HEK293 (cell line): Measurements from ENCODE around the gene SLC1A1.

Experiments
- CTCF ChIA-PET: fragments of 350-600 bp; formaldehyde crosslinking; extraction: SDS; loops from one replicate; lab custom pipeline; 2021; ENCODE audit warnings: antibody characterized with exemption; lab: Yijun Ruan, JAX
- POLR2A ChIA-PET: fragments of 300-600 bp; formaldehyde crosslinking; extraction: SDS; loops from one replicate; lab custom pipeline; 2020; ENCODE audit warnings: antibody characterized with exemption, inconsistent platforms; lab: Yijun Ruan, JAX
- H3K27ac ChIP-seq: fragments of 200-500 bp; sonication (Bioruptor generic); 2 replicates; pipeline ENCODE4 v1.5.1; 2014; ENCODE audit warnings: low read depth, low read length, control low read depth, inconsistent platforms; ENCODE audit errors: extremely low read depth
- H3K36me3 ChIP-seq, 2 experiments: fragments of 200-500 bp in 1 of 2; sonication (Bioruptor generic) in 1 of 2; 1 replicate in 1 of 2; 2 replicates in 1 of 2; pipeline ENCODE4 v1.5.1; 2014 to 2017; ENCODE audit warnings: inconsistent platforms in 2 of 2, low read length in 2 of 2; ENCODE audit not compliant: control insufficient read depth in 2 of 2, insufficient read depth in 1 of 2
- H3K4me1 ChIP-seq: fragments of 200-500 bp; sonication (Bioruptor generic); 2 replicates; pipeline ENCODE4 v1.5.1; 2014; ENCODE audit warnings: mild to moderate bottlenecking, low read length, inconsistent platforms; ENCODE audit not compliant: control insufficient read depth, insufficient read depth
- H3K4me3 ChIP-seq: 2 replicates; pipeline ENCODE4 v1.5.1; 2011; ENCODE audit warnings: low read depth, mild to moderate bottlenecking, control low read depth, low read length, moderate library complexity
- H3K9me3 ChIP-seq: fragments of 200-500 bp; sonication (Bioruptor generic); 2 replicates; pipeline ENCODE4 v1.5.1; 2014; ENCODE audit warnings: low read depth, low read length, inconsistent platforms; ENCODE audit not compliant: control insufficient read depth, insufficient read depth
- ATF2 ChIP-seq: fragments of 450-650 bp; formaldehyde crosslinking; IDR thresholded peaks from 2 replicates; pipeline ENCODE4 v1.5.1; 2016; ENCODE audit warnings: missing biosample characterization, missing genetic modification characterization, low read depth
- KLF10 ChIP-seq: fragments of 450-650 bp; IDR thresholded peaks from 2 replicates; pipeline ENCODE4 v1.5.1; 2018; ENCODE audit warnings: missing biosample characterization, mild to moderate bottlenecking, missing genetic modification characterization
- PRDM4 ChIP-seq: fragments of 450-650 bp; formaldehyde crosslinking; IDR thresholded peaks from 2 replicates; pipeline ENCODE4 v1.5.1; 2017; ENCODE audit warnings: missing biosample characterization, missing genetic modification characterization
- WT1 ChIP-seq: fragments of 450-650 bp; formaldehyde crosslinking; IDR thresholded peaks from 2 replicates; pipeline ENCODE4 v1.5.1; 2016; ENCODE audit warnings: missing biosample characterization, missing genetic modification characterization
- ZNF132 ChIP-seq: fragments of 450-650 bp; formaldehyde crosslinking; IDR thresholded peaks from 2 replicates; pipeline ENCODE4 v1.5.1; 2017; ENCODE audit warnings: missing biosample characterization, missing genetic modification characterization, borderline replicate concordance
- ZNF548 ChIP-seq: fragments of 450-650 bp; formaldehyde crosslinking; IDR thresholded peaks from 2 replicates; pipeline ENCODE4 v1.5.1; 2016; ENCODE audit warnings: missing biosample characterization, missing genetic modification characterization
- ZNF639 ChIP-seq: fragments of 450-650 bp; formaldehyde crosslinking; IDR thresholded peaks from 2 replicates; pipeline ENCODE4 v1.5.1; 2016; ENCODE audit warnings: missing biosample characterization, missing genetic modification characterization
- ZNF664 ChIP-seq: fragments of 450-650 bp; formaldehyde crosslinking; IDR thresholded peaks from 2 replicates; pipeline ENCODE4 v1.5.1; 2016; ENCODE audit warnings: missing biosample characterization, missing genetic modification characterization
- ZSCAN23 ChIP-seq: fragments of 450-650 bp; formaldehyde crosslinking; IDR thresholded peaks from 2 replicates; pipeline ENCODE4 v1.5.1; 2016; ENCODE audit warnings: missing biosample characterization, missing genetic modification characterization

SLC1A1 gene

GRCh38 chr9:4620881-4621555 is 130.8 kb downstream of the SLC1A1 start:
- H3K36me3 ChIP-seq, result no peaks in the 10 kb centered on the region
- H3K4me1 ChIP-seq, result peaks cover 3% of the 10 kb centered on the region; the same call in 1 of the 2 replicates
- no peaks in the 10 kb centered on the region for H3K9me3 ChIP-seq
- ChIA-PET POLR2A (no interaction called here), CTCF (interaction anchor here (1.5 to 2.2 kb wide), 2 partner anchors 18 to 19 kb away, joined by 5 to 9 read pairs; no protein-coding TSS in a partner anchor)
- H3K4me3 ChIP-seq, result no peak overlapping the region
- peak; percentile 33; the same call in 1 of the 2 replicates for TF ChIP-seq ATF2 (tag by site-specific recombination)
- TF ChIP-seq KLF10 (tag by site-specific recombination), result no peak
- H3K27ac ChIP-seq, result no peak overlapping the region

- CTCF ChIA-PET, result interaction anchor here (0.6 to 2.2 kb wide), 4 partner anchors 8 to 886 kb away, joined by 3 to 7 read pairs (median 5); no protein-coding TSS in a partner anchor
- no peak for TF ChIP-seq ZNF639
- Histone ChIP-seq H3K36me3 (no peaks in the 10 kb centered on the region), H3K27ac (no peak overlapping the region), H3K9me3 (no peaks in the 10 kb centered on the region), H3K4me3 (no peak overlapping the region), H3K4me1 (peaks cover 3% of the 10 kb centered on the region; the same call in 1 of the 2 replicates)
- POLR2A ChIA-PET, result no interaction called here
These were observed 131.7 kb downstream of the SLC1A1 start for GRCh38 chr9:4622016-4622415.

GRCh38 chr9:4630836-4631235 is 140.6 kb downstream of the SLC1A1 start:
- Histone ChIP-seq H3K36me3 (no peaks in the 10 kb centered on the region), H3K4me3 (no peak overlapping the region), H3K4me1 (no peaks in the 10 kb centered on the region), H3K27ac (no peak overlapping the region)
- TF ChIP-seq ZSCAN23 (no peak), PRDM4 (tag by site-specific recombination) (no peak), ZNF132 (tag by site-specific recombination) (no peak), ZNF548 (tag by site-specific recombination) (no peak), ZNF664 (peak; percentile 74; the same call in 1 of the 2 replicates), WT1 (tag by site-specific recombination) (no peak)
- TF ChIP-seq, all 188 proteins: peak for 1
- no peaks in the 10 kb centered on the region for H3K9me3 ChIP-seq
- POLR2A ChIA-PET, result no interaction called here
- CTCF ChIA-PET, result interaction anchor here (0.6 to 1.0 kb wide), 2 partner anchors 8 to 1411 kb away, joined by 3 read pairs; no protein-coding TSS in a partner anchor
